WTC11 (cell line): Measurements from ENCODE around the gene CHRNG. TPM values are rescaled to one million over a fixed set of nuclear protein-coding genes. Genes with fewer than 3 reads are reported as not detected.

Experiments
- ATAC-seq: fragments of 200-7000 bp; cut with Tn5 transposase; 2 replicates; pipeline ENCODE4 v1.10.0; 2021; ENCODE audit warnings: mild to moderate bottlenecking, moderate library complexity
- CTCF ChIA-PET: fragments of 300-600 bp; sonication (Branson Sonifier 250); formaldehyde crosslinking; loops from one replicate; lab custom pipeline; 2021; ENCODE audit warnings: antibody characterized with exemption; lab: Charles Lee
- POLR2A ChIA-PET: fragments of 350-600 bp; sonication (Branson Sonifier 250); formaldehyde crosslinking; loops from one replicate; lab custom pipeline; 2021; ENCODE audit warnings: antibody characterized with exemption; lab: Charles Lee
- DNase-seq: peaks from one replicate; pipeline ENCODE4 v3.0.0; 2021; ENCODE audit warnings: low spot score
- H3K27ac Mint-ChIP-seq: 2 replicates; pipeline ENCODE4 v1.8.0; 2021; ENCODE audit warnings: mixed read lengths
- H3K27me3 Mint-ChIP-seq: 2 replicates; pipeline ENCODE4 v1.8.0; 2021; ENCODE audit warnings: low read depth, mild to moderate bottlenecking, moderate library complexity, mixed read lengths
- H3K36me3 Mint-ChIP-seq: 2 replicates; pipeline ENCODE4 v1.8.0; 2021; ENCODE audit warnings: mixed read lengths
- H3K4me1 Mint-ChIP-seq: 2 replicates; pipeline ENCODE4 v1.8.0; 2022; ENCODE audit warnings: mixed read lengths
- H3K4me3 Mint-ChIP-seq: 2 replicates; pipeline ENCODE4 v1.8.0; 2021; ENCODE audit warnings: mild to moderate bottlenecking, moderate library complexity, mixed read lengths
- H3K9me3 Mint-ChIP-seq: 2 replicates; pipeline ENCODE4 v1.8.0; 2021; ENCODE audit warnings: mixed read lengths
- AFF4 ChIP-seq: sonication (generic); formaldehyde crosslinking; IDR thresholded peaks from 2 replicates; pipeline ENCODE4 v1.8.1; 2023; ENCODE audit warnings: mild to moderate bottlenecking, missing genetic modification reagents, borderline replicate concordance
- ARID4B ChIP-seq: sonication (generic); formaldehyde crosslinking; IDR thresholded peaks from 2 replicates; pipeline ENCODE4 v1.8.0; 2023; ENCODE audit warnings: missing genetic modification reagents, mild to moderate bottlenecking, borderline replicate concordance
- ATF3 ChIP-seq: sonication (generic); formaldehyde crosslinking; conservative IDR thresholded peaks from 2 replicates; pipeline ENCODE4 v1.8.1; 2022; ENCODE audit warnings: mild to moderate bottlenecking, missing genetic modification reagents
- ELF4 ChIP-seq: sonication (generic); formaldehyde crosslinking; IDR thresholded peaks from 2 replicates; pipeline ENCODE4 v1.8.1; 2022; ENCODE audit warnings: low read depth, mild to moderate bottlenecking, moderate library complexity, missing genetic modification reagents
- FOXJ3 ChIP-seq: sonication (generic); formaldehyde crosslinking; IDR thresholded peaks from 2 replicates; pipeline ENCODE4 v1.9.0; 2021; ENCODE audit warnings: missing genetic modification reagents, mild to moderate bottlenecking, borderline replicate concordance
- GTF2I ChIP-seq: fragments of 250-450 bp; sonication (Bioruptor Pico); conservative IDR thresholded peaks from 2 replicates; pipeline ENCODE4 v1.4.0; 2021; ENCODE audit warnings: mild to moderate bottlenecking
- IRF1 ChIP-seq: sonication (generic); formaldehyde crosslinking; IDR thresholded peaks from 2 replicates; pipeline ENCODE4 v1.8.0; 2023; ENCODE audit warnings: missing genetic modification reagents
- IRF2 ChIP-seq: sonication (generic); formaldehyde crosslinking; IDR thresholded peaks from 2 replicates; pipeline ENCODE4 v1.8.0; 2022; ENCODE audit warnings: low read depth, missing genetic modification reagents, borderline replicate concordance
- JUN ChIP-seq: sonication (generic); formaldehyde crosslinking; IDR thresholded peaks from 2 replicates; pipeline ENCODE4 v1.8.0; 2023; ENCODE audit warnings: mild to moderate bottlenecking, missing genetic modification reagents
- NR3C1 ChIP-seq: sonication (generic); formaldehyde crosslinking; conservative IDR thresholded peaks from 2 replicates; pipeline ENCODE4 v1.8.1; 2023; ENCODE audit warnings: low read depth, mild to moderate bottlenecking, missing genetic modification reagents
- PRDM15 ChIP-seq: sonication (generic); formaldehyde crosslinking; IDR thresholded peaks from 2 replicates; pipeline ENCODE4 v1.8.0; 2022; ENCODE audit warnings: missing genetic modification reagents
- SMAD3 ChIP-seq: sonication (generic); formaldehyde crosslinking; IDR thresholded peaks from 2 replicates; pipeline ENCODE4 v1.8.0; 2022; ENCODE audit warnings: missing genetic modification reagents, mild to moderate bottlenecking, borderline replicate concordance
- ZNF396 ChIP-seq: fragments of 250-450 bp; sonication (Bioruptor Pico); IDR thresholded peaks from 2 replicates; pipeline ENCODE4 v1.8.0; 2021; ENCODE audit warnings: mild to moderate bottlenecking, moderate library complexity, borderline replicate concordance
- ZNF425 ChIP-seq: fragments of 250-450 bp; sonication (Bioruptor Pico); conservative IDR thresholded peaks from 2 replicates; pipeline ENCODE4 v1.9.0; 2021; ENCODE audit warnings: mild to moderate bottlenecking
- ZNF671 ChIP-seq: fragments of 250-450 bp; sonication (Bioruptor Pico); IDR thresholded peaks from 2 replicates; pipeline ENCODE4 v1.8.0; 2021; ENCODE audit warnings: mild to moderate bottlenecking
- total RNA-seq: library from RNA; stranded (reverse); gene quantifications from 3 replicates; pipeline ENCODE4 v1.2.3, GENCODE V29; 2021

CHRNG gene
- total RNA-seq, 1 experiment from 2014 or later = 0.20 TPM

GRCh38 chr2:232543928-232544631, 4.6 kb downstream of the CHRNG start:
- DNase-seq = no peak
- TF ChIP-seq AFF4 (CRISPR knock-in tag) = no peak
- no peak for TF ChIP-seq ZNF396 (CRISPR knock-in tag)
- peaks cover 6% of the 10 kb centered on the region for H3K27me3 Mint-ChIP-seq
- no peak for ATAC-seq
- POLR2A ChIA-PET = no interaction called here
- H3K36me3 Mint-ChIP-seq = peaks cover 23% of the 10 kb centered on the region
- peak overlapping the region; percentile 74; the same call in 1 of the 2 replicates for H3K27ac Mint-ChIP-seq
- peaks cover 7% of the 10 kb centered on the region for H3K4me1 Mint-ChIP-seq
- peaks cover 8% of the 10 kb centered on the region for H3K9me3 Mint-ChIP-seq
- no peak overlapping the region for H3K4me3 Mint-ChIP-seq
- CTCF ChIA-PET = interaction anchor here (0.9 to 1.3 kb wide), 3 partner anchors 13 to 22 kb away, joined by 3 read pairs; no protein-coding TSS in a partner anchor

- ATAC-seq (no peak), DNase-seq (no peak)
- Mint-ChIP-seq H3K9me3 (peaks cover 10% of the 10 kb centered on the region), H3K4me1 (peaks cover 5% of the 10 kb centered on the region), H3K36me3 (peaks cover 28% of the 10 kb centered on the region), H3K27ac (peak overlapping the region; percentile 74; the same call in 1 of the 2 replicates), H3K4me3 (no peak overlapping the region), H3K27me3 (peaks cover 6% of the 10 kb centered on the region)
- POLR2A ChIA-PET = no interaction called here
- CTCF ChIA-PET = interaction anchor here (0.9 to 1.3 kb wide), 3 partner anchors 13 to 23 kb away, joined by 3 read pairs; no protein-coding TSS in a partner anchor
- no peak for TF ChIP-seq GTF2I (CRISPR knock-in tag)
- TF ChIP-seq PRDM15 (CRISPR knock-in tag) = no peak
- TF ChIP-seq FOXJ3 (CRISPR knock-in tag) = no peak
- TF ChIP-seq ATF3 (CRISPR knock-in tag) = no peak
- TF ChIP-seq JUN (CRISPR knock-in tag) = no peak
- TF ChIP-seq NR3C1 (CRISPR knock-in tag) = no peak
- TF ChIP-seq ZNF671 (CRISPR knock-in tag) = no peak
- no peak for TF ChIP-seq ARID4B (CRISPR knock-in tag)
- no peak for TF ChIP-seq ELF4 (CRISPR knock-in tag)
- TF ChIP-seq IRF2 (CRISPR knock-in tag) = no peak
- no peak for TF ChIP-seq IRF1 (CRISPR knock-in tag)
- TF ChIP-seq SMAD3 (CRISPR knock-in tag) = no peak
- TF ChIP-seq ZNF425 (CRISPR knock-in tag) = no peak
Observed at GRCh38 chr2:232544674-232545073, 5.2 kb downstream of the CHRNG start.
